GM12872 (cell line): ENCODE data around the gene GPR137B.

Experiments used
- TF ChIP-seq, protein P1 (sequence below): IDR thresholded peaks from 3 replicates; pipeline ENCODE4 v1.5.1; 2011; ENCODE audit warnings: low read depth, mild to moderate bottlenecking, low read length, moderate library complexity; ENCODE audit not compliant: insufficient read depth

GPR137B gene

DNA sequence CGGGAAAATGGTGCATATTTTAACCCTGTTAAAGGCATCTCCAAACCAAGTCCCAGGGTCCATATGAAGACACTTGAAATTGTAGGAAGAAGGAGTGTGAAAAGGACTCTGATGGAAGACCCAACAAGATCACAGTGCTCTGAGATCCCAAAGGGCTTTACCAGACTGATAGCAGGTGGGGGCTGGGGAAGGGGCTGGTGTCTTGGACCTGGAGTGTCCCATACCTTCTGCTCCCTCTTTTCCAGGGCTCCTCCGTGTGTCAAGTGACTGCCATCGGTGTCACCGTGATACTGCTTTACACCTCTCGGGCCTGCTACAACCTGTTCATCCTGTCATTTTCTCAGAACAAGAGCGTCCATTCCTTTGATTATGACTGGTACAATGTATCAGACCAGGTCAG, 37.3 kb downstream of the GPR137B start:
- TF ChIP-seq, protein P1, sequence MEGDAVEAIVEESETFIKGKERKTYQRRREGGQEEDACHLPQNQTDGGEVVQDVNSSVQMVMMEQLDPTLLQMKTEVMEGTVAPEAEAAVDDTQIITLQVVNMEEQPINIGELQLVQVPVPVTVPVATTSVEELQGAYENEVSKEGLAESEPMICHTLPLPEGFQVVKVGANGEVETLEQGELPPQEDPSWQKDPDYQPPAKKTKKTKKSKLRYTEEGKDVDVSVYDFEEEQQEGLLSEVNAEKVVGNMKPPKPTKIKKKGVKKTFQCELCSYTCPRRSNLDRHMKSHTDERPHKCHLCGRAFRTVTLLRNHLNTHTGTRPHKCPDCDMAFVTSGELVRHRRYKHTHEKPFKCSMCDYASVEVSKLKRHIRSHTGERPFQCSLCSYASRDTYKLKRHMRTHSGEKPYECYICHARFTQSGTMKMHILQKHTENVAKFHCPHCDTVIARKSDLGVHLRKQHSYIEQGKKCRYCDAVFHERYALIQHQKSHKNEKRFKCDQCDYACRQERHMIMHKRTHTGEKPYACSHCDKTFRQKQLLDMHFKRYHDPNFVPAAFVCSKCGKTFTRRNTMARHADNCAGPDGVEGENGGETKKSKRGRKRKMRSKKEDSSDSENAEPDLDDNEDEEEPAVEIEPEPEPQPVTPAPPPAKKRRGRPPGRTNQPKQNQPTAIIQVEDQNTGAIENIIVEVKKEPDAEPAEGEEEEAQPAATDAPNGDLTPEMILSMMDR, result no peak

DNA sequence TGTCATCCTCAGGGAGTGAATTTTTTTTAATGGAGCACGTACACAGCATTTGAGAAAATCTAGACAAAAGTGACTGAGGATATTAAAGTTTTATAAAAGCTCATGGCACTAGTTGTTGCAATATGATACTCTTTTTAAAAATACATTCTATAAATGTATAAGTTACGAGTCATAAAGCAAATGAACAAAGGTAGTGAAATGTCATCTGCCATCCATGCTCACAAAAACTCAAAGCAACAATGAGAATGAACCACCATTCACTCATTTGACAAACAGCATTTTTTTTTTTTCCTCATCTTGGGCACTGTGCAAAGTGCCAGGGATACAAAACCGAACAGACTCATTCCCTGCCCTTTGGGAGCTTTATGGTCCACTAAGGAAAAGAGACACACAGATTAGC, 38.7 kb downstream of the GPR137B start:
- TF ChIP-seq, protein P1, result no peak

DNA sequence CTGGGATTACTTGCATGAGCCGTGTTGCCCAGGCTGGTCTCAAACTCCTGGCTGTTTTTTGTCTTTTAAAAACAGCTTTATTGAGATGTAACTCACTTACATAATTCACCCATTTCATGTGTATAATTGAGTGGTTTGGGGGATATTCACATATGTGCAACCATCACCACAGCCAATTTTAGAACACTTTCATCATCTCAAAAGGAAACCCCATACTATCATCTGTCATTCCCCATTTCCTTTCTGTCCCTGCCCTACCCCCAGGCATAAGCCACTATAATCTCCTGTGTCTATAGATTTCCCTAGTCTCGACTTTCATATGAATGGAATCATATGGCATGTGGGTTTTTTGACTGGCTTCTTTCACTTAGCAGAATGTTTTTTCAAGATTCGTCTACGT, 43.3 kb downstream of the GPR137B start:
- TF ChIP-seq, protein P1, result no peak

DNA sequence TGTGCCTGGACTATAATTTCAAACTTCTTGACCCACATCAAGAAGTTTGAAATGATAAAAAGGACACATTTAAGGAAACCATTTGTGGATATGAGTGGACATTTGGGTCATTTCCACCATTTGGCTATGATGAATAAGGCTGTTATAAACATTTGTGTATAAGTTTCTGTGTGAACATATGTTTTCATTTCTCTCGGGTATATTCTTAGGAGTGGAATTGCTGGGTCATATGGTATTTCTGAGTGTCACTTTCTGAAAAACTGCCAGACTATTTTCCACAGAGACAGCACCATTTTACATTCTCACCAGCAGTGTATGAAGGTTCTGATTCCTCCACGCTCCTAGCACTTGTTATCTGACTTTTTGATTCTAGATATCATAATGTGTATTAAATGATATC, 50.8 kb downstream of the GPR137B start:
- TF ChIP-seq, protein P1, result no peak

DNA sequence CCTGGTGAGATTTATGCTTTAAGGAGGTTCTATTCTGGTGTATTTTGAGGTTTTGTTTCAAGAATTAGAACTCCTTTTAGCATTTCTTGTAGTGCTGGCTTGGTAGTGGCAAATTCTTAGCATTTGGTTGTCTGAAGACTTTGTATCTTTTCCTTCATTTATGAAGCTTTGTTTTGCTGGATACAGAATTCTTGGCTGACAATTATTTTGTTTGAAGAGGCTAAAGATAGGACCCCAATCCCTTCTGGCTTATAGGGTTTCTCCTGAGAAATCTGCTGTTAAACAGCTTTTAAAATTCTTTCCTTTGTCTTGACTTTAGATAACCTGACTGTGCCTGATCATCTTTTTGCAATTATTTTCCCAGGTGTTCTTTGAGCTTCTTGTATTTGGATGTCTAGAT, 58.6 kb downstream of the GPR137B start:
- TF ChIP-seq, protein P1, result no peak

DNA sequence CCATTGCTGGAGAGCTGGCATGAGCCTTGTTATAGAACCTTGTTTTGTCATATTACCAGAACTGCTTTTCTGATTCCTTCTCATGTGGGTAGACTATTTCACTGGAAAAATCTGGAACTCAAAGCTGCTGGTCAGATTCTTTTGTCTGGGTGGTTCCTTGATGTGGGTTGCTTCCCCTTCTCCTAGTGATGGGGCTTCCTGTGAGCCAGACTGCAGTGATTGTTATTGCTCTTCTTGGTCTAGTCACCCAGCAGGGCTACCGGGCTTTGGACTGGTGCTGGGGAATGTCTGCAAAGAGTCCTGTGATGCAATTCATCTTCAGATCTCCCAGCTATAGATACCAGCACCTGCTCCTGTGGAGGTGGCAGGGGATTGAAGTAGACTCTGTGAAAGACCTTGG, 59.4 kb downstream of the GPR137B start:
- TF ChIP-seq, protein P1, result no peak

DNA sequence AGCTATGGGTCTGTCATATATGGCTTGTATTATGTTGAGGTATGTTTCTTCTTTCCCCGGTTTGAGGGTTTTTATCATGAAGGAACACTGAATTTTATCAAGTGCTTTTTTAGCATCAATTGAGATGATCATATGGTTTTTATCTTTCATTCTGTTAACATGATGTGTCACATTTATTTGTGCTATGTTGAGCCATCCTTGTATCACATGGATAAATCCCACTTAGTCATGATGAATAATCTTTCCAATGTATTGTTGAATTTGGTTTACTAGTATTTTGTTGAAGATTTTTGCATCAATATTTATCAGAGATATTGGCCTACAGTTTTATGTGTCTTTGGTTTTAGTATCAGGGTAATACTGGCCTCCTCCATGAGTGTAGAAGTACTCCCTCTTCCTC, 61.7 kb downstream of the GPR137B start:
- TF ChIP-seq, protein P1, result no peak

DNA sequence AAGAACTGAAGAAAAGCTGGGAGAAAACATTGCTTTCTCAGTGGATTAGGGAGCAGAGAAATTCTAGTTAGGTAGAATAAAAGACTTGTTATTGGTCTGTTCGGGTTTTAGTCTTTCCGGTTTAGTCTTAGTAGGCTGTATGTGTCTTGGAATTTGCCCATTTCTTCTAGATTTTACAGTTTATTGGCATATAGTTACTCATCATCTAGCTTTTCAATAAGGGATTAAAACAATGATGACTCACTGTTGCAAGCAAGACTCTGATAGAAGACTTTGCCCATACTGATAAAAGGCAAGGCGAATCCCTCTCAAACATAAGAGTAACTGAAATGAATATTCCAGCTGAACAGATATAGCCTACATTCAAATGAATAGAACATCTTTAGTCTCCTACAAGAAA, 62.3 kb downstream of the GPR137B start:
- TF ChIP-seq, protein P1, result no peak
